ENCODE results near the gene ACTL8. TPM values are rescaled to one million over a fixed set of nuclear protein-coding genes. Genes with fewer than 3 reads are reported as not detected.
A peak's percentile ranks its signal among the peaks of the same experiment; 100 is the strongest.

Gene ACTL8, protein sequence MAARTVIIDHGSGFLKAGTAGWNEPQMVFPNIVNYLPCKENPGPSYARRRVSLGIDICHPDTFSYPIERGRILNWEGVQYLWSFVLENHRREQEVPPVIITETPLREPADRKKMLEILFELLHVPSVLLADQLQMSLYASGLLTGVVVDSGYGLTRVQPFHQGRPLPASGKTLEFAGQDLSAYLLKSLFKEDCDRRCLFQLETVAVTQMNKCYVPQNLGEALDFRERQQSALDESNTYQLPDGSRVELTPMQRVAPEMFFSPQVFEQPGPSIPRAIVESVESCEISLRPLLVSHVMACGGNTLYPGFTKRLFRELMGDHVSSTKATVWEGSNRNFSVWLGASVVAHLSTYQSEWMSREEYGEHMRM
- total RNA-seq, result not detected in 3 replicates
- long read RNA-seq, result 0 reads

DNA sequence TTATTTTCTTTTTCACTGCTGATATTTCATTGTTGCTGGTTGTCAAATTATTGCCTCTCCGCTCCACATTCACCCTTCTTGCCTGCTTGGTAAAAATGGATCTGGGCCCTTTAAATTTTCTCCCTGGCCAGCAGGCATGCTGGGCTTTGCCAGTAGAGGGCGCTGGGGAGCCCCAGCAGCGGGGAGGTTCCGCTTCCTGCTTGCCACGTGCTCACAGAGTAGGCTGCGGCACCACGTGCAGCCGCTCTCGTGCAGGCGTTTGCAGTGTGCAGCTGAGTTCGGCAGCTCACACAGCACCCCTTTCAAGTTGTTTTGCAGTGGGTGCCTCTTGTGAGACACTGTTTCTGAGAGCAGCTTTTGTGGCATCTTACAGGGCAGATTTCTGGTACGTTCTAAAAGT, at the start of gene ACTL8:
Gene ACTL8 (plus strand): TSS at position 214 of the 400 bp plus-strand sequence. CDS start 67,676 bp downstream, outside the sequence.
- peaks cover 39% of the 10 kb centered on the region for H3K9me3 Mint-ChIP-seq (ENCODE audit: low read depth)
- no peak within 1 kb of the TSS for H3K27ac Mint-ChIP-seq (ENCODE audit: unreplicated experiment)
- H3K36me3 Mint-ChIP-seq (ENCODE audit: low read depth), result no peaks in the 10 kb centered on the region
- H3K4me3 Mint-ChIP-seq (ENCODE audit: unreplicated experiment), result no peak within 1 kb of the TSS
- peaks cover 2% of the 10 kb centered on the region for H3K27me3 Mint-ChIP-seq (ENCODE audit: low read depth)
- DNase-seq (ENCODE audit: low spot score), result no peak
- no peaks in the 10 kb centered on the region for H3K4me1 Mint-ChIP-seq (ENCODE audit: low read depth)
- TF ChIP-seq, protein P1, sequence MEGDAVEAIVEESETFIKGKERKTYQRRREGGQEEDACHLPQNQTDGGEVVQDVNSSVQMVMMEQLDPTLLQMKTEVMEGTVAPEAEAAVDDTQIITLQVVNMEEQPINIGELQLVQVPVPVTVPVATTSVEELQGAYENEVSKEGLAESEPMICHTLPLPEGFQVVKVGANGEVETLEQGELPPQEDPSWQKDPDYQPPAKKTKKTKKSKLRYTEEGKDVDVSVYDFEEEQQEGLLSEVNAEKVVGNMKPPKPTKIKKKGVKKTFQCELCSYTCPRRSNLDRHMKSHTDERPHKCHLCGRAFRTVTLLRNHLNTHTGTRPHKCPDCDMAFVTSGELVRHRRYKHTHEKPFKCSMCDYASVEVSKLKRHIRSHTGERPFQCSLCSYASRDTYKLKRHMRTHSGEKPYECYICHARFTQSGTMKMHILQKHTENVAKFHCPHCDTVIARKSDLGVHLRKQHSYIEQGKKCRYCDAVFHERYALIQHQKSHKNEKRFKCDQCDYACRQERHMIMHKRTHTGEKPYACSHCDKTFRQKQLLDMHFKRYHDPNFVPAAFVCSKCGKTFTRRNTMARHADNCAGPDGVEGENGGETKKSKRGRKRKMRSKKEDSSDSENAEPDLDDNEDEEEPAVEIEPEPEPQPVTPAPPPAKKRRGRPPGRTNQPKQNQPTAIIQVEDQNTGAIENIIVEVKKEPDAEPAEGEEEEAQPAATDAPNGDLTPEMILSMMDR (IDR thresholded peaks at IDR 0.05), result peak; percentile 54

DNA sequence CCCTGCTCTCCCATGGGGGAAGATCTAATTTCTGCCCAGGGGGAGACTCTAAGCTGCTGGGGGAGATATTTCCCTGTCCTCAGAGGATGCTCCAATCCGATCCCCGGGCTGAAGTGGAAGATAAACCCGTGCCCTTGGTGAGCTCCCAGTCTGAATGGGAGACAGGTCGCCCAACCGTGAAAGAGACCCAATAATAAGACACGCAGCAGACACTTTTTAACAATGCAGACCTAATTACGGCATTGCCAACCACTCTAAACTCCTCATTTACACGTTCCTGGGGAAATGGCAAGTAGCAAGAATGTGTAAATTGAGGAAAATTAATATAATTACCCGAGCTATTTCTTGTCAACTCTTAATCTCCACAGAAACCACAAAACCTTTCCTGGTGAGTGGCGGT, 48.7 kb upstream of the ACTL8 start:
- H3K4me3 Mint-ChIP-seq (ENCODE audit: unreplicated experiment), result no peak overlapping the region
- DNase-seq (ENCODE audit: low spot score), result no peak
- TF ChIP-seq, protein P1 (IDR thresholded peaks at IDR 0.05), result no peak
- H3K4me1 Mint-ChIP-seq (ENCODE audit: low read depth), result no peaks in the 10 kb centered on the region
- peaks cover 10% of the 10 kb centered on the region for H3K27me3 Mint-ChIP-seq (ENCODE audit: low read depth)
- H3K27ac Mint-ChIP-seq (ENCODE audit: unreplicated experiment), result no peak overlapping the region
- H3K36me3 Mint-ChIP-seq (ENCODE audit: low read depth), result no peaks in the 10 kb centered on the region
- H3K9me3 Mint-ChIP-seq (ENCODE audit: low read depth), result peaks cover 12% of the 10 kb centered on the region

DNA sequence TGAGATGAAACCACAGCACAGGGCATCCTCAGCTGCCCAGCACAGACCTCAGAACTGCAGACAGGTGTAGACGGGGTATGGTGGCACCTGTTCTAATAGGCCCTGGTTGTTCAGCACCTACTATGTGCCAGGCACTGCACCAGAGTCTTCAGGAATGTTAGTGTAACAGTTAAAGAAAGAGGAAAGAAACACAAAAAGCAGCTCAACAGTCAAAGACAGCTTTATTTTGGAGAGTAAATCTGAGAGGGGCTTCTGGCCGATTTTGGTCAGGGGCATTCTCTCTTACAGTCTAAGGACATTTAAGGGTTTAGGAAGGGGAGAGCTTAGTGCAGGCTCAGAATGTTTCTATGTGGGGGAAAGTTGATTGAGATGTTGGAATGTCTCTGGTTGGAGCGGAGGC, 45.2 kb upstream of the ACTL8 start:
- Mint-ChIP-seq H3K27ac (ENCODE audit: unreplicated experiment) (no peak overlapping the region), H3K4me1 (ENCODE audit: low read depth) (no peaks in the 10 kb centered on the region), H3K27me3 (ENCODE audit: low read depth) (peaks cover 24% of the 10 kb centered on the region), H3K4me3 (ENCODE audit: unreplicated experiment) (no peak overlapping the region), H3K9me3 (ENCODE audit: low read depth) (peaks cover 14% of the 10 kb centered on the region), H3K36me3 (ENCODE audit: low read depth) (no peaks in the 10 kb centered on the region)
- TF ChIP-seq, protein P1 (IDR thresholded peaks at IDR 0.05), result no peak
- DNase-seq (ENCODE audit: low spot score), result no peak

DNA sequence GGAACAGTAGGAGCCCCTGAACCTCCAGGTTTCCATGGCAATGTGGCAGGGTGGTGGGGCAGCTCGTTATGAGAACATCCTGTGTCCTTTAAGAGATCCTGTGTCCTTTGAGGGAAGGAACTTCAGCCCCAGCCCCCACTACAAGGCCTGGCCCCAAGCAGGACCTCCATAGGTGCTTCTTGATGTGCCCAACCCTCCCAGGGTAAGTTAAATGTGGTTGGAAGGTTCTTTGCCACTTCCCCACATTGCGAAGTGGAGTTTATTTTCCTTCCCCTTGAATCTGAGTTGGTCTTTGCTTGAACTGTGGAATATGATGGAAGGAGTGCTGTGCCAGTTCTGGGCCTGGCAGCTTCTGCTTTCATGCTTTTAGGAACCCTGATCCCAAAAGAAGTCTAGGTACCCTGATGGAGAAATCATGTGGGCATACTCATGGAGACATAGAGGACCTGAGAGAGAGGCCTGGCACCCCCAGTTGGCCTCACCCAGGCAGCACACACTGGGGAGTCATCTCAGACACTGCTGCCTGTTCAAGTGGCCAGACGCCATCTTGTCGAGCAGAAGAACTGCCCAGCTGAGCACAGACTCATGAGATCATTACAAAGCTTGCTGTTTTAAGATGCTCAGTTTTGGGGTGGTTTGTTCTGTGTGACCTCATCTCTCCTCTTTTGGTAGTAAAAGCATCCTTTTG, 44.1 kb upstream of the ACTL8 start:
- no peak for DNase-seq (ENCODE audit: low spot score)
- H3K9me3 Mint-ChIP-seq (ENCODE audit: low read depth), result peaks cover 14% of the 10 kb centered on the region
- peaks cover 26% of the 10 kb centered on the region for H3K27me3 Mint-ChIP-seq (ENCODE audit: low read depth)

DNA sequence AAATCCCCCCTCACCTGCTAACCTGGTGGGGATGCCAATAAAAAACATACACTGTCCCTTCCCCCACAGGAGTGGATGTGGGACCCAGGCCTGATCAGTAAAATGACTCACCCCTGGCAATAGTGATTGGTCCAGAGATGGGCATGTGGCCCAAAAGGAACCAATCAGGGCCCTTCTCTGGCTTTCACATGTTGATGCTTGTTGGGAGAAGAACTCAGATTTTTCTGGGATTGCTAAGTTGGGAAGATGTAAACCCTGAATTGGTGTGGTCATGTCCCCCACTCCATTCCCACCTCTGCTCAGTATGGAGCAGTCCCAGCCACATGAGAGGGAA, 43.6 kb upstream of the ACTL8 start:
- H3K36me3 Mint-ChIP-seq (ENCODE audit: low read depth), result no peaks in the 10 kb centered on the region
- peaks cover 21% of the 10 kb centered on the region for H3K27me3 Mint-ChIP-seq (ENCODE audit: low read depth)
- no peak overlapping the region for H3K4me3 Mint-ChIP-seq (ENCODE audit: unreplicated experiment)
- H3K9me3 Mint-ChIP-seq (ENCODE audit: low read depth), result peaks cover 14% of the 10 kb centered on the region
- TF ChIP-seq, protein P1 (IDR thresholded peaks at IDR 0.05), result no peak
- H3K27ac Mint-ChIP-seq (ENCODE audit: unreplicated experiment), result no peak overlapping the region
- H3K4me1 Mint-ChIP-seq (ENCODE audit: low read depth), result no peaks in the 10 kb centered on the region
- no peak for DNase-seq (ENCODE audit: low spot score)

More for the DNA sequence above, 44.1 kb upstream of the ACTL8 start:
- Mint-ChIP-seq H3K4me1 (ENCODE audit: low read depth) (no peaks in the 10 kb centered on the region), H3K4me3 (ENCODE audit: unreplicated experiment) (no peak overlapping the region), H3K27ac (ENCODE audit: unreplicated experiment) (no peak overlapping the region), H3K36me3 (ENCODE audit: low read depth) (no peaks in the 10 kb centered on the region)
- TF ChIP-seq, protein P1 (IDR thresholded peaks at IDR 0.05), result no peak
